NCI-H2107 (cell line): ENCODE results near the gene HDHD3.
"Not testable (repeated sequence)": the region's sequence is repeated elsewhere in the genome, so short reads cannot be mapped to it uniquely, and the experiment has no call there.

Experiments
- DNase-seq: peaks from one replicate; lab custom pipeline; 2025; lab: John Stamatoyannopoulos, UW

The HDHD3 gene

DNA sequence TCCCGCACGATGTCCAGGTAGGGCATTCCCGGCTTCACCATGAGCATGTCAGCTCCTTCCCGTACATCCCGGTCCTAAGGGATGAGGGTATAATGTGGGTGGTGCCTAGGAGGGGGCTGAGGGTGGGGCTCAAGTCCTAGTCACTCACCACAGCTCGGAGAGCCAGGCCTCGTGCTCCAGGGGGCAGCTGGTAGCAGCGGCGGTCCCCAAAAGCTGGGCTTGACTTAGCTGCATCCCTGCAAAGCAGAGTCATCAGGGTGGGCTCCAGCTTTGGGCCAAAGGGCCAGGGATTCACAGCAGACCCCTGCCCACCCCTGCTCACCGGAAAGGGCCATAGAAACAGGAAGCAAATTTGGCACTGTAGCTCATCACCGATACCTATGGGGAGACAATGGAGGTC lies 12.7 kb upstream of the HDHD3 start:
- no peak for DNase-seq

DNA sequence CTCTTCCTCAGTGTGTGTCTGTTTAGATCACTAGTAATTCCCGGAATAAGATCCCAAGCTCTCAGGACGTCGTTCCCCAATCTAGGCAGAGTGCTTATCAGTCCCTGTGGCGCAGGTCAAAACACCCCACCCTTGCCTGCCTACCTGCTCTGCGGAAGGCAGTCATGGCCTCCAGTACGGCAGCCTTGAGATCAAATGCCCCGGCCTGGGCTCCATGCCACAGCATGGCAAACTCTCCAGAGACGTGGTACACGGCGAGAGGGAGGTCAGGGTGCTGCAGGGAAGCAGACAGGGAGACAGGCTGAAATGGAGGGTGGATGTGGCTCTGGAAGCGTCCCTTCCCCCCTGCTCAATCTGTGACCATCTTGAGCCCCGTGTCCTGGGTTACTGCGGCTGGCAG lies 12.0 kb upstream of the HDHD3 start:
- no peak for DNase-seq

DNA sequence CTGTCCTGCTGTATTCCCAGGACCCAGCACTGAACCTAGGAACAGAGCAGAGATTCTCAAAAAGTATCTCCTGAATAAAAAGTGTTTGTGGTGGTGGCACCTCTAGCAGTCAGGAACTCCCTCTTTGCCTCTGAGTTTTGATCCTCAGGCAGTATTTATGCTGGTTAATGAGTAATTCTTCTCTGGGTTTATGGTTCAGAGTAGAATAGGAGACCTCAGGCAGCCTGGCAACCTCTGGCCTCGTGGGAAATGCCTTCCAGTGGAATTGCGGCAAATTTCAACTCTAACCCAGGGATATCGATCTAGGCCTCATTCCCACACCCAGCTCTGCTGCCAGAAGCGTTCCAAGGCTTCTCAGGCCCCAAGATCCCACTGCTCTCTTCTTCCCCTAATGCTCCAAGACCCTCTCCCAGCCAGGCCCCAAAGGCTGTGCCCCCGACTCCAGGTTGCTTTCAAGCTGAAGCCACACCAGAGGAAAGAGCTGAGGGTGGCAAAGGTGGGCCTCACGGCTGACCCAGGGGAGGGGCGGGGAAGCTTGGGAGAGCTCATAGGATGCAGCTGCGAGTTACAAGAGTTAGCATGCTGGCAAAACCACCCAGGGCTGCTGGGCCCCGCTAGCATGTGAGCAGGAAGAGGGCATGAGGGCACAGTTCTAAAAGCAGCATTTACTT lies 10.9 kb upstream of the HDHD3 start:
- no peak for DNase-seq

DNA sequence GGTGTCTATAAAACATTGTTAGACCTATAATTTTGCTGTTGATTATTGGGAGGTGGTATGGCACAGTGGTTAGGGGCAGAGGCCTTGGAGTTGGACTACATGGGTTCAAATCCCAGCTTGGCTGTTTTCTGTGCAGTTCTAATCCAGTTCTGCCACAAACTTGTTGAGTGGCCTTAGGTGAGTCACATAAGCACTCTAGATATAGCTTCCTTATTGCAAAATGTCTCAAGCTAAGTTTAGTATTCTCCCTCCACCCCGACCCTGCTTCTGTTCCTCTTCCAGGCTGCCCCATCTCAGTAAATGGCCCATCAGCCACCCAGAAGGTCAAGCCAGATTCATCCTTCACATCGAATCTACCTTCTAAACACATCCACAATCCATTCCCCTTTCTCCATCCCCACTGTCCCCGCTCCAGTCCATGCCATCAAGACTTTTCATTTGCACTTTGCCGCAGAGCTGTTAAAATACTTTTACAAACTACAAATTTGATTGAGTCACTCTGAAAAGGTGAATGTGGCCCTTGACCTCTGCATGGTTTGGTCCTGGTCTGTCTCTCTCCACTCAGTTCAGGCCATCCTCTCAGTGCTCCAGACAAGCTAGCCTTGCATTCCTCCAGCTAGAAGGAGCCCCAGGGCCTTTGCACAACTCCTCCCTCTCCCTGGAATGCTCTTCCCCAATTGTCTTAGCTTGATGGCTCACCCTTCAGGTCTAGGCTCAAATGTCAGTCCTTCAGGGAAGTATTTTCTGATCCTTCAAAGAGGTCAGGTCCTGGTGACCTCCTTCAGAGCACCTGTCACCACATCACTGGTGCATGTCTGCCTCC lies 10.0 kb upstream of the HDHD3 start:
- no peak for DNase-seq

DNA sequence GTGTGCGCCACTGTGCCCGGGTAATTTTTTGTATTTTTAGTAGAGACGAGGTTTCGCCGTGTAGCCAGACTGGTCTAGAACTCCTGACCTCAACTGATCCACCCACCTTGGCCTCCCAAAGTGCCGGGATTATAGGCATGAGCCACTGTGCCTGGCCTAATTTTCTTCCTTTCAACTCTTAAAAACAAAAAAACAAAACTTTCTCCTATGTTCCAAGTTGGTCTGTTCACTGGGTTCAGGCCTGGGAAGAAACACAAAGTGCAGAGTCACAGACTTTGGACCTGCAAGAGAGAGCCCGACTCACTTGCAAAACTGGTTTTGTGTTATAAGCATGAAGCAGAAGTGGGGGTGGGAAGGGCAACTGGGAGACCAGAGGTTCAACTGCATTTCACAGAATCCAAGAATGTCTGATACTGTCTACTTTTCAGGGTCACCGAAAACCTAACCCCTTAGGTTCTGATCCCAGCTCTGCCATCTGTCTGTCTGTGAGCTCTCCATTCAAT lies 5.2 kb upstream of the HDHD3 start:
- DNase-seq, result no peak

- not testable (repeated sequence) for DNase-seq
Observed at GRCh38 chr9:113381441-113381840, 4.7 kb upstream of the HDHD3 start.

- no peak for DNase-seq
Observed at GRCh38 chr9:113380869-113381378, 4.1 kb upstream of the HDHD3 start.

DNA sequence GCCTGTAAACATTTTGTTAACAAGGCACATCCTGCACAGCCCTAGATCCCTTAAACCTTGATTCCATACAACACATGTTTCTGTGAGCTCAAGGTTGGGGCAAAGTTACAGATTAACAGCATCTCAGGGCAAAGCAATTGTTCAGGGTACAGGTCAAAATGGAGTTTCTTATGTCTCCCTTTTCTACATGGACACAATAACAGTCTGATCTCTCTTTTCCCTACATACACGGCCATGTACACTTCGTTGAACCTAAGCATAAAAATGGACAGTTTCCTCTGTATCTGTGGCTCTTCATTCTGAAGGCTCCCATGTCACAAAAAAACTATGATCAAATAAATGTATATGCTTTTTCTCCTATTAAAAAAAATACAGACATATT lies 3.0 kb upstream of the HDHD3 start:
- not testable (repeated sequence) for DNase-seq

GRCh38 chr9:113379094-113379828 lies 2.5 kb upstream of the HDHD3 start:
- not testable (repeated sequence) for DNase-seq

DNA sequence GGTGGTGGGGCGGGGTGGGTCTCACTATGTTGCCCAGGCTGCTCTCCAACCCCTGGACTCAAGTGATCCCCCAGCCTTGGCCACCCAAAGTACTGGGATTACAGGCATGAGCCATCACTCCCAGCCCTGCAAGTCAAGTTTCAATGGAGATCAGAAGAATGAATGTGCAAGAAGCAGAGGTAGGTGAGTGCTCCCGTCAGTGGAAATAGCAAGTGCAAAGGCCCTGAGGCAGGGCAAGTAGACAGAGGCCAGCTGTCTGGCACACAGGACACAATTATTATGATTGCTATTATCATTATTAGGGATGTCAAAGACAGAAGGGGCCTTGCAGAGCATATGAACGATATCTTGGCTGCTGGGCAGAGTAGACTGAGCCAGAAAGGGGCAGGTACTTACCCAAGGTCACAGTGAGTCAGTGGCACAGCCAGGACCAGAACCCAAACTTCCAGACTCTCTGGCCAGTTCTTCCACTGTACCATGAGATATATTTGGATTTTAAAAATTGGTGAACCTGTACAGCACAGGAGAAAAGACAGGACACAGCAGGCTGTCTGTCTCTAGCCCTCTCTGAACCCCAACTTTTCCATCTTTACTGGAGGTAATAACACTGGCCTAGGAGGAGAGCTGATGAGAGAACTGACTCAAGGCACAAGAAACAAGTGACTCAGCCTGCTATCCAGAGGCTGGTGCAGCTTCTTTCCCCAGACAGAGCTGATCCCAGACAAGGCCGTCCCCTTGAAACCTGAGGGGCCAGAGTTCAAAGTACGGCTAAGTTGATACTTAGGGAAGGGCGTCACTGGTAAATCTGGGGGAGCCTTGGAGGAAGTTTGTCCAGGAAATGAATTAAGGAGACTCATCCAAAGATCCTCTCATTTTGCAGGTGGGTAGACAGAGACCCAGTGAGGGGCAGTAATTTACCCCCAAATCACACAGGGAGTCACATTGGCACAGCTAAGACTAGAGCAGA lies 1.4 kb downstream of the HDHD3 start:
- DNase-seq, result no peak

- no peak for DNase-seq
Observed at GRCh38 chr9:113373676-113374392, 3.0 kb downstream of the HDHD3 start.

GRCh38 chr9:113373256-113373655 lies 3.5 kb downstream of the HDHD3 start:
- DNase-seq, result no peak

DNA sequence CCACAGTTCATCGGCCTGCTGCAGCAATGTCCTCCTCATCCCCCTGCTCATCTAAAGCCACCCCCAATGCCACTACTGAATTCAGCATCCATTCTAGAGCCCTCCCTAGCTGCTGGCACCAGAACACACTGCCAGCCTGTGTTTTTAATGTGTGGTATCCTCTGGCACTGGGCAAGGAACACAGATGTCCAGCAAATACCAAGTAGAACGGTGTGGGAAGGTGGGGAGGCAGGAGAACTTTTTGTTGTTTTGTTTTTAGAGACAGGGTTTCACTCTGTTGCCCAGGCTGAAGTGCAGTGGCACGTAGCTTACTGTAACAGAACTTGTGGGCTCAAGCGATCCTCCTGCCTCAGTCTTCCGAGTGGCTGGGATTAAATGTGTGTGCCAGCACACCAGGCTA lies 4.7 kb downstream of the HDHD3 start:
- no peak for DNase-seq

- DNase-seq, result no peak
Observed at GRCh38 chr9:113370806-113371325, 5.9 kb downstream of the HDHD3 start.

DNA sequence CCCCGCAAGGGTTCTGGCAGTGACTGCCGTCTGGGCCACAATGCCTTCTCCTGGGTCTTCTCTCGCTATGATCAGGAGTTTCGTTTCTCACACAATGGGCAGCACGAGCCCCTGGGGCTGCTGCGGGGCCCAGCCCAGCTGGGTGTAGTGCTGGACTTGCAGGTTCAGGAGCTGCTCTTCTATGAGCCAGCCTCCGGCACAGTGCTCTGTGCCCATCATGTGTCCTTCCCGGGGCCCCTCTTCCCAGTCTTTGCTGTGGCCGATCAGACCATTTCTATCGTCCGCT lies 7.0 kb downstream of the HDHD3 start:
- no peak for DNase-seq

- DNase-seq, result no peak
Observed at GRCh38 chr9:113368982-113369854, 7.6 kb downstream of the HDHD3 start.

DNA sequence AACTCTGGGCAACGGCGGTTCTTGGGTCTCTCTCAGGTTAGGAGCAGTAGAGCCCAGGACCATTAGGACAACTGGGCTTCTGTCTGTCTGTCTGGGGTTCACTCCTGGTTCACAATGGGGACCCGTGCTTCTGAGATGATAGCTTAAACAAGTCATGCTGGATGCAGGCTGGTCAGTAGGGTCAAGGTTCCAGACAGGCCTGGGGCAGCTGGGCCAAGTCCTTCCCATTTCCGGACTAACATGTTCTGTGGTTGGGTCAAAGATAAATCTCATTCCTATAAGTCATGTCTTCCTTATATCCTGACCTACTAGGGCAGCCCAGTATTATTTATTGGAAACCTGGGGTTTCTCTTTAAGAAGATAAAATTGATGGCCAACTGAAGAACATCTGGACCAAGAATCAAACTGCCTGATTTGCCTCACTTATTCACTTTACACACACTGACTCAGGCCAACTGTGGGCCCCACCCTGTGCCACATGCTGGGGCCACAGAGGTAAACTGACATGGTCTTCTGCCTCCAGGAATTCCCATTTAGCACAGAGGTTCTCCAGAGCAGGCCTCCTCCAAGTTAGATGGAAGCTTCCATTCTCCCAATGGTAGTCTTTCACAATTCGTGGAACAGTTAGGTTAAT lies 8.3 kb downstream of the HDHD3 start:
- DNase-seq, result no peak

- not testable (repeated sequence) for DNase-seq
Observed at GRCh38 chr9:113365652-113366051, 11.1 kb downstream of the HDHD3 start.

DNA sequence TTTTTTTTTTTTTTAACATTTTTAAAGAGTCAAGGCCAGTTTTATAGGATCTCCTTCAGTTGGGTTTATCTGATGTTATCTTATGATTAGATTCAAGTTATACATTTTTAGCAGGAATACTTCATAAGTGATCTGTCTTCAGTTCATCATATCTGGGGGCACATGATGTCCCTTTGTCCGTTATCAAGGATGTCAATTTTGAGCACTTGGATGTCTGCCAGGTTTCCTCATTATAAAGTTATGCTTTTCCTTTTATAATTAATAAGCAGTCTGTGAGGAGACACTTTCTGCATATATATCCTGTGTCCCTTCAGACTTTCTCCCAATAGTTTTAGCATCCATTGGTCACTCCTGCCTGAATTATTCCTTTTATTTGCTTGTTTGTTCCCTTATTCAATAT lies 11.8 kb downstream of the HDHD3 start:
- DNase-seq, result no peak
